Neural progenitor cell (in vitro differentiated cells): Measurements from ENCODE around the gene BCR. TPM values are rescaled to one million over a fixed set of nuclear protein-coding genes. Genes with fewer than 3 reads are reported as not detected.

Experiments used
- DNase-seq: peaks from one replicate; pipeline ENCODE4 v3.0.0-alpha.2; 2016; ENCODE audit warnings: low spot score
- H2AFZ ChIP-seq: fragments of 200-600 bp; sonication (generic); replicated peaks from 2 replicates; pipeline ENCODE4 v1.6.1; 2016; ENCODE audit warnings: antibody characterized with exemption
- H3F3A ChIP-seq: fragments of 200-600 bp; sonication (generic); 2 replicates; pipeline ENCODE4 v1.6.1; 2016; ENCODE audit warnings: antibody characterized with exemption, low read depth
- H3K27ac ChIP-seq: fragments of 200-600 bp; sonication (generic); 2 replicates; pipeline ENCODE4 v1.5.1; 2016; ENCODE audit warnings: mild to moderate bottlenecking
- H3K27me3 ChIP-seq: fragments of 200-600 bp; sonication (generic); 2 replicates; pipeline ENCODE4 v1.6.1; 2016; ENCODE audit warnings: mild to moderate bottlenecking, moderate library complexity
- H3K36me3 ChIP-seq: fragments of 200-600 bp; sonication (generic); 2 replicates; pipeline ENCODE4 v1.5.1; 2016
- H3K4me1 ChIP-seq: fragments of 200-600 bp; sonication (generic); 2 replicates; pipeline ENCODE4 v1.6.1; 2016; ENCODE audit warnings: mixed run types
- H3K4me2 ChIP-seq: fragments of 200-600 bp; sonication (generic); 2 replicates; pipeline ENCODE4 v1.6.1; 2016
- H3K4me3 ChIP-seq: fragments of 200-600 bp; sonication (generic); 2 replicates; pipeline ENCODE4 v1.5.1; 2016
- H3K79me2 ChIP-seq: fragments of 200-600 bp; sonication (generic); 2 replicates; pipeline ENCODE4 v1.6.1; 2016; ENCODE audit warnings: low read depth
- H3K9ac ChIP-seq: fragments of 200-600 bp; sonication (generic); 2 replicates; pipeline ENCODE4 v1.6.1; 2016
- H3K9me3 ChIP-seq: fragments of 200-600 bp; sonication (generic); 2 replicates; pipeline ENCODE4 v1.5.1; 2016; ENCODE audit warnings: low read depth
- H4K20me1 ChIP-seq: fragments of 200-600 bp; sonication (generic); 2 replicates; pipeline ENCODE4 v1.6.1; 2016; ENCODE audit warnings: low read depth
- H3K27ac Mint-ChIP-seq: 3 replicates; pipeline ENCODE4 v1.8.0; 2021; ENCODE audit warnings: mixed read lengths
- H3K27me3 Mint-ChIP-seq: 2 replicates; pipeline ENCODE4 v1.8.0; 2022; ENCODE audit warnings: low read depth, mild to moderate bottlenecking, inconsistent platforms, moderate library complexity, mixed read lengths; ENCODE audit not compliant: insufficient read depth
- H3K36me3 Mint-ChIP-seq: 3 replicates; pipeline ENCODE4 v1.8.0; 2021; ENCODE audit warnings: mixed read lengths
- H3K4me1 Mint-ChIP-seq: 3 replicates; pipeline ENCODE4 v1.8.0; 2021; ENCODE audit warnings: mixed read lengths
- H3K4me3 Mint-ChIP-seq: 3 replicates; pipeline ENCODE4 v1.8.0; 2021; ENCODE audit warnings: mild to moderate bottlenecking, moderate library complexity, mixed read lengths
- H3K9me3 Mint-ChIP-seq: 3 replicates; pipeline ENCODE4 v1.8.0; 2020; ENCODE audit warnings: mixed read lengths
- CTCF ChIP-seq: fragments of 200-600 bp; sonication (generic); IDR thresholded peaks from 2 replicates; pipeline ENCODE4 v1.5.1; 2017; ENCODE audit warnings: antibody characterized with exemption, mild to moderate bottlenecking
- EZH2 ChIP-seq: fragments of 200-600 bp; sonication (generic); IDR thresholded peaks from 2 replicates; pipeline ENCODE4 v1.6.1; 2017; ENCODE audit warnings: antibody characterized with exemption, mild to moderate bottlenecking, moderate library complexity
- EZH2phosphoT487 ChIP-seq: fragments of 200-600 bp; sonication (generic); IDR thresholded peaks from 2 replicates; pipeline ENCODE4 v1.6.1; 2017; ENCODE audit warnings: antibody characterized with exemption
- total RNA-seq: library from RNA; depleted of rRNA; stranded (reverse); fragments of >200 nt; gene quantifications from 2 replicates; pipeline ENCODE4 v1.2.3, GENCODE V29; 2015; ENCODE audit warnings: low replicate concordance

The BCR gene
- total RNA-seq, 1 donor from 2014 or later = 35.5 TPM

- TF ChIP-seq CTCF = no peak
- no peak for TF ChIP-seq EZH2phosphoT487
- no peak for TF ChIP-seq EZH2
- H4K20me1 ChIP-seq = peaks cover 59% of the 10 kb centered on the region
- Mint-ChIP-seq H3K9me3 (no peaks in the 10 kb centered on the region), H3K36me3 (peaks cover 27% of the 10 kb centered on the region), H3K4me3 (no peak overlapping the region), H3K27me3 (peaks cover 7% of the 10 kb centered on the region), H3K4me1 (peaks cover 48% of the 10 kb centered on the region), H3K27ac (no peak overlapping the region)
- H2AFZ ChIP-seq = no peak overlapping the region
- no peak overlapping the region for H3K9ac ChIP-seq
- no peaks in the 10 kb centered on the region for H3K36me3 ChIP-seq
- H3K27me3 ChIP-seq = no peaks in the 10 kb centered on the region
- no peak overlapping the region for H3K27ac ChIP-seq
- no peak overlapping the region for H3K4me3 ChIP-seq
- H3K4me2 ChIP-seq = no peak overlapping the region
- H3F3A ChIP-seq = no peaks in the 10 kb centered on the region
- no peaks in the 10 kb centered on the region for H3K9me3 ChIP-seq
- DNase-seq = no peak
- peaks cover 60% of the 10 kb centered on the region for H3K79me2 ChIP-seq
- peaks cover 20% of the 10 kb centered on the region for H3K4me1 ChIP-seq
Observed at GRCh38 chr22:23250785-23251363, 70.6 kb downstream of the BCR start.

DNA sequence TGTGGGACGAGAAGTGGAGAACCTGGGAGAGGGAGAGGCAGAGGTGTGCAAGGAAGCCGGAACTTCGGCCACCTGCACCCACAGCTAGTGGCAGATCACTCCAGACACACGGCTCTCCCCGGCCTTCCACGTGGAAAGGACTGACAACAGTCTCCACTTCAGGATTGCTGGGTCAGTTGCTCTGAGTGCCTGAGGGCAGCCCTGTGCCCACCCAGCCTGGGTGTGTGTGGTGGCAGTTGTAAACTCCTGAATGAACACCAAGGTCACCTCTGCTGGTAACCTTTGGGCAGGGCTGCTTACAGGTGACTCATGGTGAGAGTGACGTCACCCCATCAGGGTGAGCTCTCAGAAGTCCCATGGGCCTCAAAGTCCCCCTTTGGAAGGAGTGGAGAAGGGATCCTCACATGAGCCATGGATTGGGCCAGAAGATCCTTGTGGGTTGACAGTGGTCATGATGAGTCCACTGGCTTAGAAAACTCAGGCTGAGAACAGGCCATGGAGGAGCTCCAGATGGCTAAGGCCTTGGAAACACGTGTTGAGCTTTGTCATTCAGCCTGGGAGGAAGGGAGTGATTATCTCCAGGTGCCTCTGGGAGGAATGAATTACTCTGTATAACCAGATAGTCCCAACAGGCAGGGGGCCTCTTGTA is 71.3 kb downstream of the BCR start:
- no peak overlapping the region for H3K4me2 ChIP-seq
- peaks cover 53% of the 10 kb centered on the region for H3K79me2 ChIP-seq
- Mint-ChIP-seq H3K9me3 (no peaks in the 10 kb centered on the region), H3K27ac (no peak overlapping the region), H3K27me3 (peaks cover 9% of the 10 kb centered on the region), H3K4me3 (no peak overlapping the region), H3K36me3 (peaks cover 27% of the 10 kb centered on the region), H3K4me1 (peaks cover 42% of the 10 kb centered on the region)
- peaks cover 18% of the 10 kb centered on the region for H3K4me1 ChIP-seq
- no peaks in the 10 kb centered on the region for H3K36me3 ChIP-seq
- H3F3A ChIP-seq = no peaks in the 10 kb centered on the region
- no peak overlapping the region for H3K27ac ChIP-seq
- no peak for DNase-seq
- no peak overlapping the region for H3K9ac ChIP-seq
- peaks cover 61% of the 10 kb centered on the region for H4K20me1 ChIP-seq
- TF ChIP-seq CTCF = no peak
- TF ChIP-seq EZH2phosphoT487 = no peak
- TF ChIP-seq EZH2 = no peak
- H2AFZ ChIP-seq = no peak overlapping the region
- no peaks in the 10 kb centered on the region for H3K27me3 ChIP-seq
- H3K9me3 ChIP-seq = no peaks in the 10 kb centered on the region
- H3K4me3 ChIP-seq = no peak overlapping the region

- no peaks in the 10 kb centered on the region for H3K9me3 Mint-ChIP-seq
- H3K4me3 Mint-ChIP-seq = no peak overlapping the region
- no peak for DNase-seq
- H3K79me2 ChIP-seq = peaks cover 34% of the 10 kb centered on the region
- no peak overlapping the region for H3K27ac ChIP-seq
- H3K27me3 ChIP-seq = no peaks in the 10 kb centered on the region
- H4K20me1 ChIP-seq = peaks cover 45% of the 10 kb centered on the region
- H3F3A ChIP-seq = no peaks in the 10 kb centered on the region
- TF ChIP-seq EZH2 (no peak), EZH2phosphoT487 (no peak), CTCF (no peak)
- H2AFZ ChIP-seq = no peak overlapping the region
- peaks cover 25% of the 10 kb centered on the region for H3K4me1 Mint-ChIP-seq
- H3K27ac Mint-ChIP-seq = no peak overlapping the region
- no peaks in the 10 kb centered on the region for H3K9me3 ChIP-seq
- H3K9ac ChIP-seq = no peak overlapping the region
- peaks cover 3% of the 10 kb centered on the region for H3K4me1 ChIP-seq
- H3K4me2 ChIP-seq = no peak overlapping the region
- H3K4me3 ChIP-seq = no peak overlapping the region
- H3K36me3 ChIP-seq = no peaks in the 10 kb centered on the region
- peaks cover 6% of the 10 kb centered on the region for H3K27me3 Mint-ChIP-seq
- peaks cover 26% of the 10 kb centered on the region for H3K36me3 Mint-ChIP-seq
Observed at GRCh38 chr22:23253475-23254055, 73.3 kb downstream of the BCR start.
